SKM-1 (cell line): ENCODE results near the gene TRAPPC14.
A peak's percentile ranks its signal among the peaks of the same experiment; 100 is the strongest.
"Not testable (repeated sequence)": the region's sequence is repeated elsewhere in the genome, so short reads cannot be mapped to it uniquely, and the experiment has no call there.

Source experiments
- DNase-seq: peaks from one replicate; lab custom pipeline; 2025; ENCODE audit not compliant: unreplicated experiment; lab: John Stamatoyannopoulos, UW

Gene TRAPPC14

DNA sequence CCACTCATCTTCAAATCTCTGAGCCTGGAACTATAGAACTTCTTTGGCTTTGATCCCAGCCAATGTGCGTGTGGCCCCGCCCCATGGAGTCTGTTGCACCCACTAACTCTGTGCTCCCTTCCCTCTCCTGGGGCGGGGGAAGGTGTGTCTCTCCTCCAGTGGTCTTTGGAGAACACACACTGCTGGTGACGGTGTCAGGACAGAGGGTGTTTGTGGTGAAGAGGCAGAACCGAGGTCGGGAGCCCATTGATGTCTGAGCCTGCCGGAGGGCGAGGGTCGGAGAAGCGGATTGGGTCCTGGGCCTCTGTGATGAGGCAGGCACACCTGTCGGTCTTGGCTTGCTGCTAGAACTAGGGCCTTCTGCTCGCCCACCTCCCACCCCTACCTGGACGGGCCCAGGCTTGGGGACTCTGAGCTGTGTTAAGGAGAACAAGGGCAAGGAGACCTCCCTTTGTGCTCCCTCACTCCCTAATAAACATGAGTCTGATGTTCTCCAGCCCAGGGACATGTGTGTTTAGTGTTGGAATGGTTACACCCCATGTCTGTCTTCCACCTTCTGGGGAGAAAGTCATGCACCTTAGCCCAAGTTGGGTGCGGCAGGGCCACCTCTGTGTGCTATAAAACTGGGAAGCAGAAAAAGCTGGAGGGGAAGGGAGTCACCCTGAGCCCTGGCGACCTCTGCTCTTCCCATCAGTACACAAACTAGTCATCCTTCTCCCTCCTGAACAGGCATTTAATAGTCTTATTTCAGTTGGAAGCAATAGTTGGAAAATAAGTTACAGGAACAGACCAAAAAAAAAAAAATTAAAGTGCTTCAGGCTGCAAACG, 4.6 kb downstream of the TRAPPC14 start:
- no peak for DNase-seq

DNA sequence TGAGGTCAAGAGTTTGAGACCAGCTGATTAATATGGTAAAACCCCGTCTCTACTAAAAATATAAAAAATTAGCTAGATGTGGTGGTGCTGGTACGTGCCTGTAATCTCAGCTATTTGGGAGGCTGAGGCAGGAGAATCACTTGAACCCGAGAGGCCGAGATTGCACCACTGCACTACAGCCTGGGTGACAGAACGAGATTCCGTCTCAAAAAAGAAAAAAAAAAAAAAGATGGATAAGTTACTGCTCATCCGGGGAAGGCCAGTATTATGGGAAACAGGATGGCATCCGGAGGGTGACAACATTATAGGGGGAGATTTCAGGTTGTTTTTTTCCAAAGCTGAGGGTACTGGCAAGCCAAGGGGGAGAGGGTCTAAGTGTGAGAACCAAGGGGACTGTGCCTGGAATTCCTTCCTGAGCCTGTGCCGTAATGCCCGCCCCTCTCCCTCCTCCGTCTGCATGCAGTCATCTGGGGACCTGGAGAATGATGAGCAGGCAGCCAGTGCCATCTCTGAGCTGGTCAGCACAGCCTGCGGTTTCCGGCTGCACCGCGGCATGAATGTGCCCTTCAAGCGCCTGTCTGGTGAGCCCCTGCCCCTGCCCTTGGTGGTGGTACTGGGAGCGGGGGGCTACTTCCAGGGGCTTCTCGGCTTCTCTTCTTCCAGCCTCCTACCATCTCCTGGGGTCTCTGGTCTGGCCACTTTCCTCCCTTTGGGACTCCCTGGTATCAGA, 5.4 kb downstream of the TRAPPC14 start:
- DNase-seq: no peak

DNA sequence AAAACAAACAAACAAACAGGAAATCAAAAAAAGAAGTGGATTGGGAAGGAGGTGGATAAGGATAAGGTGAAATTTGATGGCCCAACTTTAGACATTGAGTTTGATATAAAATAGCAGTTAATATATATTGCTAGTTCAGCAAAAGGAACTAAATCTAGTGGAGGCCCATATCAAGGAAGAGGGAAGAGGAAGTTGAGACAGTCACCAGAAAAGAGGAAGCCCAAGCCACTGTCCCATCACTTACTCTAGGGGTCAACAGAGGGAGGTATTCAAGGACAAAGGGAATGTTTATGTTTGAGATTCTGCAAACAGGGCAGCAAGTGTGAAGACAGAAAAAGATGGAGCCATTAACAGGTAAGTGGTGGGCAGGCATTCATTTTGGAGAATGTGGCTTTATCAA, 6.1 kb downstream of the TRAPPC14 start:
- DNase-seq: peak; percentile 89

DNA sequence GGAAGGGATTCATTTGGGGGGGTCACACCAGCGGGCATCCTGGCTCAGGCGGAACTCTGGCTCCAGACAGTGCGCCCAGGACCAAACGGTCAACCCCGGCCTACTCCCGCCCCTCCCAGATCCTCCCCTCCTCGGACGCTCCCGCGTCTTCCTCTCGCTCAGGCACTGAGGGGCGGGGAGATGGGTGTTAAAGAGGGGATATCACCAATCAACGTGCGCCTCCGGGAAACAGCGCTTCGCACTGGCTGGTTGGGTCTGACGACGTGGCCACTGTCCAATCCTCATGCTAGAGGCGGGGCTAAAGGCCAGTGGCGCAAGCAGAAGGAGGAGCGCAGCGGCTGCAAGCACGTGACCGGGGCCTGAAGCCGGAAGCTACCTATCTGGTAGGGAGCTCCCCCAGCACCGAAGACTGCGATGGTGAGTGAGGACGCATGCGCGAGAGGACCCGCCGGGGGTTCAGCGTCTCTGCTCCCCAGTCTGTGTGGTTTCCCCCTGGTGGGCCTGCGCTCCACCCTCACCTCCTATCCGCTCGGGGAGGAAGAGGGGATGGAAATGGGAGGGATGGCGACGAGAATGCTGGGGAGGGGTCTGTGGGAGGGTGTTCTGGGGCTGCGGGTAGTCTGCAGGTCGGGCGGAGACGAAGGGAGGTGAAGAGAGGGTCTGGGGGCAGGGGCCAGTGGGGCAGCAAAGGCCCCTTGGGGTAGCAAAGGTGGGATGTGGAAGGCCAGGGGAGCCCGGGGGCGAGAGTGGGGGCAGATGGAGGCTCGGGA, 9.8 kb downstream of the TRAPPC14 start, which contains the start of gene LAMTOR4:
TSS of gene LAMTOR4 (plus strand) at position 360 of the 770 bp plus-strand sequence. CDS start at position 415, 55 bp downstream.
- peak; percentile 99 for DNase-seq

DNA sequence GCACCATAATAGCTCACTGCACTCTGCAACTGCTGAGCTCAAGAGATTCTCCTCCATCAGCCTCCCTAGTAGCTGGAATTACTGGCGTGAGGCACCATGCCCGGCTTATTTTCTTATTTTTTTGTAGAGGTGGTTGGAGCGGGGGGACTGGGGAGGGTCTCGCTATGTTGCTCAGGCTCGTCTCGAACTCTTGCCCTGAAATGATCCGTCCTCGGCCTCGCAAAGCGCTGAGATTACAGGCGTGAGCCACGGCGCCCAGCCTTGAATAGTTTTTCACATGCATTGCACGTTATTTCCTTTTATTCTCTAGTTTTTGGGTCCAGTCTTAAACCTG, 10.3 kb downstream of the TRAPPC14 start:
- no peak for DNase-seq

DNA sequence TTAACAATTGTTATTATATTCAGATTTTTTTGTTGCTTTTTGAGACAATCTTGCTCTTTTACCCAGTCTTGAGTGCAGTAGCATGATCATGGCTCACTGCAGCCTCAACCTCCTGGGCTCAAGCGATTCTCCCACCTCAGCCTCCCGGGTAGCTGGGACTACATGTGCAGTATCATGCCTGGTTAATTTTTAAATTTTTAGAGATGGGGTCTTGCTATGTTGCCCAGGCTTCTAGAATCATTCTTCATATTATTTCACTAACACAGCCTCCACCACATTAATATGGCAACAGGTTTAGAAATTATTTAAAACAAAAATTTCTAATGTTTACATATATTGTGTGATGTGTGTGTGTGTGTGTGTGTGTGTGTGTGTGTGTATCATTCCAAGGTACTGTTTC, 11.2 kb downstream of the TRAPPC14 start:
- no peak for DNase-seq

DNA sequence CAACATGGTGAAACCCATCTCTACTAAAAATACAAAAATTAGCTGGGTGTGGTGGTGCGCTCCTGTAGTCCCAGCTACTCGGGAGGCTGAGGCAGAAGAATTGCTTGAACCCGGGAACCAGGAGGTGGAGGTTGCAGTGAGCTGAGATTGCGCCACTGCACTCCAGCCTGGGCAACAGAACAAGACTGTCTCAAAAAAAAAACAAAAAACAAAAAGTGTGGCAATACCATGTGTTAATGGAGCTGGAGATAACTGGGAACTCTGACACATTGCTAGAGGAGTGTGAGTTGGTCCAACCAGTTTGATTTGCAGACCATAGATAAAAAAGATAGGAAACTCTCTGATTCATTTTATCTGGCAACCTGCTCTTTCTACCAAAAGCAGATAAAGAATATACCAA, 12.2 kb downstream of the TRAPPC14 start:
- not testable (repeated sequence) for DNase-seq

DNA sequence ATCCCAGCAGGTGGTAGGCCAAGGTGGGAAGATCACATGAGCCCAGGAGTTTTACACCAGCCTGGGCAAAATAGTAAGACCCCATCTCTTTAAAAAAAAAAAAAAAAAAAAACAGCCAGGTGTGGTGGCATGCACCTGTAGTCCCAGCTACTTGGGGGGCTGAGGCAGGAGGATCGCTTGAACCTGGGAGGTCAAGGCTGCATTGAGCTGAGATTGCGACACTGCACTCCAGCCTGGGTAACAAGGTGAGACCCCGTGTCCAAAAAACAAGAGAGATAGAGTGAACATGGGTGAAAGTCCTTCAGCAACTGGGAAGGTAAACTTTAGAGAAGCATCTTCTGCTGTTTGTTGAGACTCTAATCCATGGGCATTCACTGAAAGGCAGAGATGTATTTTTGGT, 16.1 kb downstream of the TRAPPC14 start:
- no peak for DNase-seq

DNA sequence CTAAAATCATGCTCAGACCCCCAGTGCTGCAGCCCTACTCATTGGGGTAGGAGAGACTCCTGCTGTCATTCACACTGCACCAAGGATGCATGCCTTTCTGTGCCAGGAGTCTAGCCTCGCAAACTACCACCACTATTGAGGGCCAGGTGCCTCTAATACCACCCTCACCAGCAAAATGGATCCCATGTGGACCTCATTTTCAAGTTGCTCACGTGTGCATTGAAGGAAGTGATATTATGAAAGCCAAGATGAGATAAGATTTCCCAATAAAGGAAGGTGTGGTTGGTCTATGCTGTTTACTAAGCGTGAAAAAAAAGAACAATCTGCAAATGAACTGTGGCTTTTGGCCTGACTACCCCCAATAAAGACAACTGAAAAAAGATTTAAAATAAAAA, 17.0 kb downstream of the TRAPPC14 start:
- DNase-seq: peak; percentile 24

DNA sequence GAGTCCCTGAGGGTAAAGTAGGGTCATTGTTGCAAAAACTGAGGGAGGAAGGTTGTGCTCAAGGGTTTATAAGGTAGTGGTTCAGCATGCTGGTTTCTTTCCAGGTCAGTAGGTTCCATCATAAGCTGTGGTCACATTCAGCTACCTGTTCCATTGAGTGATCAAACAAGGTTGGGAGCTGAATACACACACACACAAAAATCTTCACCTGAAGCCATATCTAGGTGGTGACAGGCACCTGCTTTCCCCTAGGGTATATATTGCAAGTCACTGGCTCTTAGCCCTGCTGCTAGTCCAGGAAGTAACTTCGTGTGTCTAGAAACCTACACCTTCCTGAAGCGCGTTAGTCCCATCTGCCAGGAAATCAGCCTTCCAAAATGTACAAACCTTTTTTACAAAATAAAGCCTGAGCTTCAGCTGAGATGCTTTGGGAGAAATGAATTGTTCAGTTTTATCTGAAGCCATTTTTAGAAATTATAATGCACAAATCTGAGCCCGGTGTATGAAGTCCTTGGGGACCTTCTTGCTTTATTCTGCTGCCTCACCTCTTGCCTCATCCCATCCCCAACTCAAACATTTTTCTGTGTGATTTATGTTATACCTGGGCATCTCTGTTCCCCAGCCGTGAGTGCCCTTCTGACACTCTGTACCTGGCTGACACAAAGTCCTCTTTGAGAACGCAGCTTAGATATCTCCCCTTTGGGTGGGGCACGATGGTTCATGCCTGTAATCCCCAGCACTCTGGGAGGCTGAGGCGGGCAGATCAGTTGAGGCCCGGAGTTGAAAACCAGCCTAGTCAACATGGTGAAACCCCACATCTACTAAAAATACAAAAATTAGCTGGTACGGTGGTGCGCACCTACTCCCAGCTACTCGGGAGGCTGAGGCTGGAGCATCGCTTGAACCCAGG, 20.4 kb downstream of the TRAPPC14 start:
- DNase-seq: no peak

DNA sequence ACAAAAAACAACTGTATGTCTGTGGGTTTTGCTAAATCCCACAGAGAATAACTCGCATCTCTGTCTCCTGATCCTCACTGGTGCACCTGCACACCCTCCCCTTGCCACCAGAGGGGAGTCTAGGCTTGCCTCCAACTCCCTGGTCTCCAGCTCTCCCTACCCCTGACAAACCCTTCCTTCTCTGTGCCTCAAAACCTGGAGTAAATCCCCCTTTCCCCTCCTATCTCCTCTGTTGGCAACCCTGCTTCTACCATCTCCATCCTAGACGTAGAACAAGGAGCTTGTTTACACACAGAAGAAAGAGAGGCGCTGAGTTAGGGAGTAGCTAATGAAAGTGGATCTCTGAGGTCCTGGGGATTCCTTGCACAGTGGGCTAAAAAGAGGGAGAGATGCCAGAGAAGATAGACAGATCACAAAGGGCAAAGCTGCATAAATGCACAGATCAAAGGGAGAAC, 25.8 kb downstream of the TRAPPC14 start:
- DNase-seq: peak; percentile 68

DNA sequence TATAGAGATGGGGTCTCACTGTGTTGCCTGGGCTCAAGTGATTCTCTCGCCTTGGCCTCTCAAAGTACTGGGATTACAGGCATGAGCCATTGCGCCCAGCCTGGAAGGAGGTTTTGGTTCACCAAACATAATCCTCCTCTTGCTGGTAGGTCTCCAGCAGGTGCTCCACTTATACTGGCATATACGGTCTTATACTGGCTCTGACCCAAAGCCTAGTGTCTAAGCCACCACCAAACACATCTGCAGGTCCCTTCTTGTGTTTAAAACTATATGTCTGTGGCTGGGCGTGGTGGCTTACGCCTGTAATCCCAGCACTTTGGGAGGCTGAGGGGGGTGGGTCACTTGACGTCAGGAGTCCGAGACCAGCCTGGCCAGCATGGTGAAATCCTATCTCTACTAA, 26.4 kb downstream of the TRAPPC14 start:
- DNase-seq: no peak

DNA sequence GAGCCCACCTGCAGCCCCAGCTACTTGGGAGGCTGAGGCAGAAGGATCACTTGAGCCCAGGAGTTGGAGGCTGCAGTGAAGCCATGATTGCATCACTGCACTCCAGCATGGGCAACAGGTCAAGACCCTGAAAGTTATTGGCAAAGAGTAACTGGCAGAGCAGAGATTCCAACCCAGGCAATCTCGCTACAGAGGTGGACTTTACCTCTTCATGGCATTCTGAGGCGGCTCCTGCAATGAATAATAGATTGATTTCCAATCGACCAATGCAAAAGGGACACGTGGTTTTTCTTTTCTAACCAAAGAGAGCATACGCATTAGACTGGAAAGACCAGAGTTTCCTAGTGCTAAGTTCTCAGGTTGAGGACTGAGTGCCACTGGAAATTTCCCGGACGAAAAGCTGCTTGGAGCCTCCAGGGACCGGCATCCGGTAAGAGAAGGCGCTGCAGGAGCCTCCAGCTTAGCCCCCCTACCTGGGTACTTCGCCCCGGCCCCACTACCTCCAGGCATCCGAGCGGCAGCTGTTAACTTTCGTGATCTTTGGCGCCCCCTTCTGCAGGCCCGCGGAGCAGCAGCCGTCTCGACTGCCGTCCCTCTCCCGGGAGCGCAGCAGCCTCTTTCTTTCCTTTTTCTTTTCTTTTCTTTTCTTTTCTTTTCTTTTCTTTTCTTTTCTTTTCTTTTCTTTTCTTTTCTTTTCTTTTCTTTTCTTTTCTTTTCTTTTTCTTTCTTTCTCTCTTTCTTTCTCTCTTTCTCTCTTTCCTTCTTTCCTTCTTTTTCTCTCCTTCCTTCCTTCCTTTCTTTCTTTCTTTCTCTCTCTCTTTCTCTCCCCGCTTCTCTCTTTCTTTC, 27.7 kb downstream of the TRAPPC14 start:
- DNase-seq: no peak

DNA sequence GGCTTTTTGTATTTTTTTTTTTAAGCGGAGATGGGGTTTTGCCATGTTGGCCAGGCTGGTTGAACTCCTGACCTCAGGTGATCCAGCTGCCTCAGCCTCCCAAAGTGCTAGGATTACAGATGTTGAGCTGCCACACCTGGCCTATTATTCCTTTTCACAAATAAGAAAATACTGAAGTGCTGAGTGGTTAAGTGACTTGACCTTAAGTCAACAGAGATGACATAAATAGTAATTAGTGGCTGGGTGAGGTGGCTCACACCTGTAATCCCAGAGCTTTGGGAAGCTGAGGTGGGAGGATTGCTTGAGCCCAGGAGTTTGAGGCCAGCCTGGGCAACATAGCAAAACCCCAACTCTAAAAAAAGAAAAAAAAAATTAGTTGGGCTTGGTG, 28.3 kb downstream of the TRAPPC14 start:
- not testable (repeated sequence) for DNase-seq

DNA sequence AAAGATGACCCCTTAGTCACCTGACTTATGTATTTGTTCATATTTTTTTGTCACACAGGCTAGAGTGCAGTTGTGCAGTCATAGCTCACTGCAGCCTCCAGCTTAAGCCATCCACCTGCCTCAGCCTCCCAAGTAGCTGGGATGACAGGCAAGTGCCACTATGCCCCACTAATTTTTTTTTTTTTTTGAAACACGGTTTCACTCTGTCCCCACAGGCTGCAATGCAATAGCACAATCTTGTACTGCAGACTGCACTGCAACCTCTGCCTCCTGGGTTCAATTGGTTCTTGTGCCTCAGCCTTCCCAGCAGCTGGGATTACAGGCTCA, 29.9 kb downstream of the TRAPPC14 start:
- no peak for DNase-seq

DNA sequence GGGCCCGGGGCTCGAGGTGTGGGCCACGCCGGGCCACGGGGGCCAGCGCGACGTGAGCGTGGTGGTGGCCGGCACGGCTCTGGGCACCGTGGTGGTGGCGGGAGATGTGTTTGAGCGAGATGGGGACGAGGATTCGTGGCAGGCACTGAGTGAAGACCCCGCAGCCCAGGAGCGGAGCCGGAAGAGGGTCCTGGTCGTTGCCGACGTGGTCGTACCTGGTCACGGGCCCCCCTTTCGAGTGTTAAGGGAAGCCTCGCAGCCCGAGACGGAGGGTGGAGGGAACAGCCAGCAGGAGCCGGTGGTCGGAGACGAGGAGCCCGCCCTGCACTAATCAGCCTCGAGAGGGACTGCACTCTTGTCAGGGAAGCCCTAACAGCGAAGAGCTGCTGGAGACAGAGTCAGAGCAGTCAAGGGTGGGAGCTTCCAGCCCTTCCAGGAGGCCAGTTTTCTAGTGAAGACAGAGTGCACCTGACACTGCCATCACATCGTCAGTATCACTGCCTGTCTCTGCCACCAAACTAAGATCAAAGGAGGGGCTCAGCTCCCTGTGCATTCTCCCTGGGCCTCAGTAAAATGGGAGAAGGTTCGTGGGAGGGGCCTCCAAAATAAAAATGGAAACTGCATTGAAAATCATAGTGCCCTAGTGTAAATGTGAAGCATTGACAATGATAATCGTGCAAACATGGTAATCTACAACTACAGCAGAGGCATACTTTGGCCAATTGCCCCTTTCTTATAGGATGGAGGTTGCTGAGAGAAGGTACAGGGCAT, 30.5 kb downstream of the TRAPPC14 start:
- DNase-seq: no peak

DNA sequence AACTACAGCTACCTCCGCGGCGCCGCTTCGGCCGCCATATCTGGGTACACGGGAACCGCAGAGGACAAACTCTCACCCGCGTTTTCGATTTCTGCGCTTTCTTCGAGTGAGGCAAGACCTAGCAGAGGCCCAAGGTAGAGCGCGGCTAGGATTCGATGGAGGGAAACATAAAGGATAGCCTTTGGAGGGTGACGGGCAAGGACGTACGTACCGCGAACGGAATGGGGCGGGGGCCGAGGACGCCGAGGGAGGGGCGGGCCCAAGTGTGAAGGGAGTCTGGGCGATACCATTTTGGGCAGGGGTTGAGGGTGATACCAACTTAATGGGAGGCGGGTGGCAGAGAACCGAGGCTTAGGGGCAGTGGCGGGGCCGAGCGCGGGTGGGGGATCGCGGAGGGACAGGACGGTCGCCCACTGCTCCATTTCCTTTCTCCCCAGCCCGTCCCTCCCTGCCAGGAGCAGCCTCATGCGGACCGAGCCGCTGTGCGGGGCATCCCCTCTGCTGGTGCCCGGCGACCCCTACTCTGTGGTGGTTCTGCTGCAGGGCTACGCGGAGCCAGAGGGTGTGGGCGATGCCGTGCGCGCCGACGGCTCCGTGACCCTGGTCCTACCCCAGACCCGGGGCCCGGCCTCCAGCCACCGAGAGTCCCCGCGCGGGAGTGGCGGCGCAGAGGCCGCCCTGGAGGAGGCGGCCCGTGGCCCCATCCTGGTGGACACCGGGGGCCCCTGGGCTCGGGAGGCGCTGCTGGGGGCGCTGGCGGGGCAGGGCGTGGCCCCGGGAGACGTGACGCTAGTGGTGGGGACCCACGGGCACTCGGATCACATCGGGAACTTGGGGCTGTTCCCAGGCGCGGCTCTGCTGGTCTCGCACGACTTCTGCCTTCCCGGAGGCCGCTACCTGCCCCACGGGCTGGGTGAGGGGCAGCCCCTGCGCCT, 31.3 kb downstream of the TRAPPC14 start, which contains the start of gene MBLAC1:
TSS of gene MBLAC1 (plus strand) at position 37 of the 935 bp plus-strand sequence. CDS start at position 466, 429 bp downstream.
- DNase-seq: peak; percentile 81
